H1 (cell line): ENCODE data around the gene NTRK2. TPM values are rescaled to one million over a fixed set of nuclear protein-coding genes. Genes with fewer than 3 reads are reported as not detected.

Experiments used
- CTCF ChIA-PET: fragments of 300-600 bp; sonication (Branson Sonifier 250); formaldehyde crosslinking; loops from one replicate; lab custom pipeline; 2021; ENCODE audit not compliant: partially characterized antibody; lab: Charles Lee
- POLR2A ChIA-PET: fragments of 300-600 bp; sonication (Branson Sonifier 250); formaldehyde crosslinking; loops from one replicate; lab custom pipeline; 2021; ENCODE audit warnings: inconsistent platforms; ENCODE audit not compliant: partially characterized antibody; lab: Charles Lee
- DNase-seq, 2 experiments: peaks; one replicate each; pipeline versions ENCODE4 v3.0.0 to v3.0.0-alpha.2; 2010 to 2022; ENCODE audit warnings: low spot score in 2 of 2, low read depth in 1 of 2, mixed read lengths in 1 of 2
- FAIRE-seq: peaks from 2 replicates; lab custom pipeline; 2011; peaks lifted over from hg19 to GRCh38; lab: Jason Lieb, UNC
- H2AFZ ChIP-seq: 2 replicates; pipeline ENCODE4 v1.8.1; 2012; ENCODE audit warnings: low read length, inconsistent platforms
- H2AK5ac ChIP-seq: 2 replicates; pipeline ENCODE4 v1.6.1; 2013; ENCODE audit warnings: low read depth, low read length
- H2BK120ac ChIP-seq: replicated peaks from 2 replicates; pipeline ENCODE3; 2013; ENCODE audit warnings: low read depth, low read length, inconsistent platforms
- H2BK12ac ChIP-seq: 2 replicates; pipeline ENCODE4 v1.6.1; 2013; ENCODE audit warnings: low read depth, low read length
- H2BK15ac ChIP-seq: 2 replicates; pipeline ENCODE4 v1.6.1; 2013; ENCODE audit warnings: low read length
- H2BK20ac ChIP-seq: 2 replicates; pipeline ENCODE4 v1.6.1; 2013; ENCODE audit warnings: low read length
- H2BK5ac ChIP-seq: 2 replicates; pipeline ENCODE4 v1.6.1; 2013; ENCODE audit warnings: low read depth, low read length
- H3K14ac ChIP-seq: 2 replicates; pipeline ENCODE4 v1.6.1; 2013; ENCODE audit warnings: inconsistent platforms; ENCODE audit not compliant: insufficient read length
- H3K18ac ChIP-seq: 2 replicates; pipeline ENCODE4 v1.6.1; 2013; ENCODE audit warnings: low read length; ENCODE audit errors: extremely low read depth
- H3K23ac ChIP-seq: 2 replicates; pipeline ENCODE4 v1.6.1; 2013; ENCODE audit warnings: inconsistent platforms; ENCODE audit not compliant: insufficient read length
- H3K23me2 ChIP-seq: 2 replicates; pipeline ENCODE4 v1.6.1; 2013; ENCODE audit warnings: low read depth, low read length
- H3K27ac ChIP-seq: 2 replicates; pipeline ENCODE4 v1.6.1; 2011; ENCODE audit warnings: low read depth, low read length, inconsistent platforms
- H3K27me3 ChIP-seq, 4 experiments: replicated peaks in 1 of 4; 1 replicate in 1 of 4; 2 replicates in 3 of 4; pipeline versions ENCODE4 v1.6.1 to v1.8.1; 2011 to 2013; ENCODE audit warnings: low read length in 3 of 4, mild to moderate bottlenecking in 3 of 4, inconsistent platforms in 2 of 4, mixed read lengths in 2 of 4, moderate library complexity in 1 of 4; ENCODE audit not compliant: control insufficient read depth in 3 of 4, insufficient read depth in 3 of 4; ENCODE audit errors: extremely low read depth in 1 of 4
- H3K36me3 ChIP-seq, 4 experiments: 2 replicates each; pipeline versions ENCODE4 v1.6.1 to v1.8.1; 2011 to 2013; ENCODE audit warnings: mild to moderate bottlenecking in 4 of 4, low read length in 3 of 4, moderate library complexity in 2 of 4, control low read depth in 1 of 4, inconsistent platforms in 1 of 4; ENCODE audit not compliant: insufficient read depth in 4 of 4, control insufficient read depth in 2 of 4
- H3K4ac ChIP-seq: replicated peaks from 2 replicates; pipeline ENCODE3; 2013; ENCODE audit warnings: low read length, low read depth, mixed read lengths, inconsistent platforms; ENCODE audit not compliant: insufficient read length
- H3K4me1 ChIP-seq, 4 experiments: replicated peaks in 1 of 4; 1 replicate in 1 of 4; 2 replicates in 3 of 4; pipeline versions ENCODE4 v1.6.1 to v1.8.1; 2011 to 2013; ENCODE audit warnings: low read length in 3 of 4, inconsistent platforms in 2 of 4, mixed read lengths in 1 of 4; ENCODE audit not compliant: insufficient read depth in 4 of 4, control insufficient read depth in 3 of 4
- H3K4me2 ChIP-seq, 2 experiments: 2 replicates each; pipeline versions ENCODE4 v1.6.1 to v1.8.1; 2011 to 2013; ENCODE audit warnings: low read depth in 2 of 2, low read length in 2 of 2, control low read depth in 1 of 2, inconsistent platforms in 1 of 2, mild to moderate bottlenecking in 1 of 2; ENCODE audit not compliant: insufficient read depth in 1 of 2
- H3K4me3 ChIP-seq, 4 experiments: fragments of 200-600, 300-600 bp in 1 of 4; sonication (generic), shearing (Covaris generic), sonication (Bioruptor Twin) in 1 of 4; 2 replicates each; pipeline versions ENCODE4 v1.5.1 to v1.8.1; 2011 to 2016; ENCODE audit warnings: low read length in 4 of 4, low read depth in 3 of 4, control low read depth in 2 of 4, inconsistent platforms in 2 of 4, mild to moderate bottlenecking in 2 of 4, mixed read lengths in 1 of 4, moderate library complexity in 1 of 4; ENCODE audit not compliant: insufficient read depth in 2 of 4; ENCODE audit errors: extremely low read depth in 1 of 4
- H3K56ac ChIP-seq: replicated peaks from 2 replicates; pipeline ENCODE3; 2013; ENCODE audit warnings: low read depth, mild to moderate bottlenecking, mixed read lengths, low read length, inconsistent platforms; ENCODE audit not compliant: insufficient read length
- H3K79me1 ChIP-seq: 2 replicates; pipeline ENCODE4 v1.6.1; 2013; ENCODE audit warnings: low read depth, low read length, control low read depth
- H3K79me2 ChIP-seq, 2 experiments: 2 replicates each; pipeline versions ENCODE4 v1.6.1 to v1.8.1; 2012 to 2013; ENCODE audit warnings: low read length in 2 of 2, mild to moderate bottlenecking in 2 of 2, inconsistent platforms in 1 of 2; ENCODE audit not compliant: insufficient read depth in 2 of 2, control insufficient read depth in 1 of 2
- H3K9ac ChIP-seq, 4 experiments: replicated peaks in 1 of 4; 1 replicate in 1 of 4; 2 replicates in 3 of 4; pipeline versions ENCODE4 v1.6.1 to v1.8.1; 2011 to 2013; ENCODE audit warnings: low read depth in 3 of 4, low read length in 3 of 4, control low read depth in 2 of 4, mild to moderate bottlenecking in 2 of 4, moderate library complexity in 2 of 4, inconsistent platforms in 1 of 4; ENCODE audit errors: extremely low read depth in 1 of 4
- H3K9me3 ChIP-seq, 2 experiments: 2 replicates each; pipeline versions ENCODE4 v1.6.1 to v1.8.1; 2012 to 2013; ENCODE audit warnings: mild to moderate bottlenecking in 2 of 2, moderate library complexity in 2 of 2, control low read depth in 1 of 2, inconsistent platforms in 1 of 2, low read depth in 1 of 2, low read length in 1 of 2, mixed read lengths in 1 of 2; ENCODE audit not compliant: insufficient read depth in 2 of 2
- H4K20me1 ChIP-seq, 2 experiments: replicated peaks in 1 of 2; 2 replicates each; pipeline versions ENCODE3 to v1.8.1; 2011 to 2013; ENCODE audit warnings: inconsistent platforms in 2 of 2, low read length in 2 of 2, mild to moderate bottlenecking in 1 of 2; ENCODE audit not compliant: insufficient read depth in 2 of 2, control insufficient read depth in 1 of 2
- H4K5ac ChIP-seq: 2 replicates; pipeline ENCODE4 v1.6.1; 2013; ENCODE audit warnings: low read length, low read depth, mixed read lengths, inconsistent platforms; ENCODE audit not compliant: insufficient read length
- H4K8ac ChIP-seq: 2 replicates; pipeline ENCODE4 v1.8.0; 2013; ENCODE audit warnings: mild to moderate bottlenecking, moderate library complexity, low read length, inconsistent platforms; ENCODE audit not compliant: insufficient read depth; ENCODE audit errors: extremely low read depth
- H4K91ac ChIP-seq: replicated peaks from 2 replicates; pipeline ENCODE3; 2013; ENCODE audit warnings: low read length, mixed read lengths, inconsistent platforms; ENCODE audit not compliant: insufficient read length
- CHD2 ChIP-seq: IDR thresholded peaks from 2 replicates; pipeline ENCODE4 v1.6.1; 2012; ENCODE audit warnings: low read length, improper control_type of control experiment
- CREB1 ChIP-seq: IDR thresholded peaks from 2 replicates; pipeline ENCODE4 v1.6.1; 2012; ENCODE audit warnings: inconsistent platforms
- HDAC2 ChIP-seq, 2 experiments: fragments of 300-600 bp in 1 of 2; sonication (generic) in 1 of 2; IDR thresholded peaks; 2 replicates each; pipeline ENCODE4 v1.6.1; 2011 to 2012; ENCODE audit warnings: low read depth in 2 of 2, low read length in 2 of 2, mild to moderate bottlenecking in 2 of 2, moderate library complexity in 2 of 2, borderline replicate concordance in 1 of 2, inconsistent platforms in 1 of 2
- RBBP5 ChIP-seq: IDR thresholded peaks from 2 replicates; pipeline ENCODE4 v1.7.1; 2012; ENCODE audit warnings: low read depth, mild to moderate bottlenecking, inconsistent platforms, low read length, moderate library complexity, borderline replicate concordance
- RFX5 ChIP-seq: IDR thresholded peaks from 2 replicates; pipeline ENCODE4 v1.6.1; 2011; ENCODE audit warnings: low read depth, low read length, improper control_type of control experiment, borderline replicate concordance
- RXRA ChIP-seq: IDR thresholded peaks from 2 replicates; pipeline ENCODE4 v1.6.1; 2011; ENCODE audit warnings: low read depth, mild to moderate bottlenecking, low read length, moderate library complexity; ENCODE audit not compliant: insufficient read depth
- SIX5 ChIP-seq: IDR thresholded peaks from 2 replicates; pipeline ENCODE4 v1.6.1; 2011; ENCODE audit warnings: mild to moderate bottlenecking, low read depth, low read length
- TAF1 ChIP-seq: IDR thresholded peaks from 2 replicates; pipeline ENCODE4 v1.6.1; 2011; ENCODE audit warnings: mild to moderate bottlenecking, low read depth, low read length
- WGBS, 2 experiments: shearing (Covaris generic) in 1 of 2; methylation state at CpG; one replicate each; pipeline versions ENCODE4 v1.1.6 to v1.1.7; 2013 to 2015; ENCODE audit warnings: low lambda C conversion rate in 2 of 2, mixed read lengths in 2 of 2, inconsistent platforms in 1 of 2, low coverage in 1 of 2, missing lambda C conversion rate in 1 of 2; ENCODE audit not compliant: insufficient replicate concordance in 2 of 2, insufficient coverage in 1 of 2, insufficient read length in 1 of 2; ENCODE audit errors: extremely low coverage in 1 of 2, missing lambda C conversion rate in 1 of 2; 5-methylcytosine and 5-hydroxymethylcytosine counted together
- polyA plus RNA-seq, 7 experiments: library from polyadenylated mRNA; depleted of rRNA in 3 of 7; stranded (reverse) in 5 of 7; unstranded in 2 of 7; fragments of >200 nt in 5 of 7; fragments of 200-250 nt in 2 of 7; gene quantifications; 1 replicate in 5 of 7; 2 replicates in 1 of 7; 4 replicates in 1 of 7; pipeline versions ENCODE4 v1.2.1 to v1.2.3, GENCODE V29; 2011 to 2013; ENCODE audit warnings: missing spikeins in 2 of 7, mixed read lengths in 2 of 7
- total RNA-seq: library from RNA; stranded (reverse); fragmentation: NEBNext Ultra II Directional; extraction: Animal tissue kit (Norgen Biotek cat#: 25700); gene quantifications from 2 replicates; pipeline ENCODE4 v1.2.1, GENCODE V29; 2021

NTRK2 gene
- total and polyA plus RNA-seq, 2 of the 8 experiments (the other 6 are each of a cell fraction or from before 2014, with no cell fraction given) = 0.03 to 0.04 TPM

DNA sequence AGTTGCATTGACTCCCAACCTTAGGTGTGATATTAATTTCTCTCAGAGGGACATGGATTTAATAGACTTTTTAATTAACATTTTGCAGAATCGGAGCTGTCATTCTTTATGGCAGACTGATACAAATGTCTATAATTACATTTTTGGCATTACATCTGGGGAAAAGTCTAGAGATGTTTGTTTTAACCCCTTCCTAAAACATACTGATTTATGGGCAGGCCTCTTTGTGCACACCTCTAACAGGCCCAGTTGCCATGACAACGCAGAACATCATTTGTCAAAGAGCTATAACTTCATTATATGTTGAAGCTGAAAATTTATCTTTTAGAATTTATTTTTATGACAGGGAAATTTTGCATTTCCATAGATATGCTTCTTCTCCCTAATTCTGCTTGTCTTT is 158.5 kb downstream of the NTRK2 start:
- Histone ChIP-seq H3K79me2 (no peaks in the 10 kb centered on the region), H2BK120ac (no peak overlapping the region)
- WGBS, 2 experiments = 92% methylated on average over 2 of the region's 2 CpGs; no CpG with 5 or more reads in 1 of the 2 experiments
- no peak for TF ChIP-seq RXRA
- no peak for TF ChIP-seq RFX5
- TF ChIP-seq CHD2 = no peak
- TF ChIP-seq CREB1 = no peak
- no peak for TF ChIP-seq HDAC2 (IDR thresholded peaks at IDR 0.05; ENCODE audit: borderline replicate concordance in 1 of 2, low read depth in 2 of 2, low read length in 2 of 2)
- TF ChIP-seq SIX5 = no peak
- TF ChIP-seq TAF1 = no peak
- TF ChIP-seq RBBP5 = no peak
- TF ChIP-seq, all 59 proteins: peak for 0
- Histone ChIP-seq H3K4ac (no peak overlapping the region), H2BK20ac (no peak overlapping the region), H3K4me2 (no peak overlapping the region), H2BK15ac (no peak overlapping the region), H2AFZ (no peak overlapping the region), H3K4me1 (peaks cover 0 to 6% (median 0%) of the 10 kb centered on the region in 4 experiments; a peak in 1 of 7 replicates), H3K4me3 (no peak overlapping the region), H3K36me3 (no peaks in the 10 kb centered on the region; a peak in 1 of 8 replicates), H3K14ac (no peak overlapping the region), H2BK12ac (no peak overlapping the region), H3K27ac (no peak overlapping the region), H3K18ac (no peak overlapping the region), H2BK5ac (no peak overlapping the region), H3K56ac (no peak overlapping the region), H3K9ac (no peak overlapping the region), H4K91ac (no peak overlapping the region), H4K8ac (no peak overlapping the region), H4K20me1 (no peaks in the 10 kb centered on the region), H3K23me2 (no peaks in the 10 kb centered on the region), H3K23ac (no peak overlapping the region), H3K27me3 (no peaks in the 10 kb centered on the region), H3K9me3 (no peaks in the 10 kb centered on the region), H3K79me1 (no peaks in the 10 kb centered on the region), H4K5ac (no peak overlapping the region), H2AK5ac (no peak overlapping the region)
- DNase-seq (no peak), FAIRE-seq (no peak)
- ChIA-PET POLR2A (no interaction called here), CTCF (interaction anchor here (0.6 to 1.6 kb wide), 7 partner anchors 12 to 539 kb away, joined by 3 to 5 read pairs (median 3); no protein-coding TSS in a partner anchor)
